SU-DHL-6 (cell line): ENCODE results near the gene MCU.

Source experiments
- CTCF ChIP-seq: fragments of 200-600 bp; sonication (generic); IDR thresholded peaks from one replicate; pipeline ENCODE4 v1.5.1; 2017; ENCODE audit warnings: antibody characterized with exemption, mild to moderate bottlenecking, low read length, moderate library complexity; ENCODE audit not compliant: insufficient read depth, poor library complexity, severe bottlenecking
- EZH2phosphoT487 ChIP-seq: fragments of 200-600 bp; sonication (generic), shearing (Covaris generic); conservative IDR thresholded peaks from 2 replicates; pipeline ENCODE4 v1.6.1; 2018; ENCODE audit warnings: mild to moderate bottlenecking, antibody characterized with exemption, low read length, moderate library complexity, mixed read lengths

DNA sequence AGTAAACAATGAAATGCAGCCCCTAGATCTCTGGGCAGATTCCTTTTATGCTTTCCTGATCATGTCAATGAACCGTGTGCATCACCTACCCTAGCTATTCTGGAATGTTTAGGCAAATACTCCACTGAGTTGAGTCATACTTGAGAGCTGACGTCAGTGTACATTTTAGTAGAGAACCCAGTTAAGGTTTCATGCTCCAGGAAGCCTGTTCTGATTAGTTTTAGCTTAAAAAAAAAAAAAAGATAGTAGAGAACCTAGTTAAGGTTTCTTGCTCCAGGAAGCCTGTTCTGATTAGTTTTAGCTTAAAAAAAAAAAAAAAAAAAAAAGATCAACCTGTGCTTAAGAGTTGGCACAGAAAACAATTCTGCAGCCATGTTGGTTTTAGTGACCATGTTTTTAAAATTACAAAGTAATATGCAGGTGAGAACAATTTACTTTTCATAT, 3.7 kb upstream of the MCU start:
- TF ChIP-seq CTCF = no peak
- no peak for TF ChIP-seq EZH2phosphoT487
